IPS DF 6.9 (cell line): ENCODE results near the gene MYNN.
A peak's percentile ranks its signal among the peaks of the same experiment; 100 is the strongest.

Experiments used
- DNase-seq: peaks from one replicate; pipeline ENCODE4 v3.0.0-alpha.2; 2013; ENCODE audit warnings: low read depth, low spot score
- H3K27ac ChIP-seq: one replicate; pipeline ENCODE4 v1.5.1; 2013; ENCODE audit warnings: low read length, control low read depth
- H3K27me3 ChIP-seq: 2 replicates; pipeline ENCODE4 v1.6.1; 2013; ENCODE audit warnings: mild to moderate bottlenecking, low read length; ENCODE audit not compliant: control insufficient read depth, insufficient read depth
- H3K36me3 ChIP-seq: 2 replicates; pipeline ENCODE4 v1.6.1; 2013; ENCODE audit warnings: low read length; ENCODE audit not compliant: control insufficient read depth, insufficient read depth
- H3K4me1 ChIP-seq: 2 replicates; pipeline ENCODE4 v1.6.1; 2013; ENCODE audit warnings: low read length; ENCODE audit not compliant: control insufficient read depth, insufficient read depth
- H3K4me3 ChIP-seq: 2 replicates; pipeline ENCODE4 v1.5.1; 2013; ENCODE audit warnings: mild to moderate bottlenecking, low read length
- H3K9me3 ChIP-seq: 2 replicates; pipeline ENCODE4 v1.6.1; 2013; ENCODE audit warnings: low read length, inconsistent platforms; ENCODE audit not compliant: control insufficient read depth, insufficient read depth
- WGBS: extraction: QIAGEN DNeasy Blood & Tissue Kit; methylation state at CpG from one replicate; pipeline ENCODE4 v1.1.7; 2013; ENCODE audit warnings: mixed read lengths, missing lambda C conversion rate; ENCODE audit not compliant: insufficient read length, insufficient coverage; 5-methylcytosine and 5-hydroxymethylcytosine counted together

The MYNN gene

GRCh38 chr3:169758359-169758994 lies 14.7 kb upstream of the MYNN start:
- Histone ChIP-seq H3K4me3 (no peak overlapping the region), H3K27ac (no peak overlapping the region), H3K27me3 (no peaks in the 10 kb centered on the region), H3K36me3 (no peaks in the 10 kb centered on the region), H3K9me3 (no peaks in the 10 kb centered on the region), H3K4me1 (no peaks in the 10 kb centered on the region)
- no peak for DNase-seq
- 100% methylated on average over 1 of the region's 5 CpGs for WGBS

- no peak for DNase-seq
- H3K27ac ChIP-seq: no peak overlapping the region
- WGBS: 100% methylated on average over 1 of the region's 2 CpGs
- no peaks in the 10 kb centered on the region for H3K27me3 ChIP-seq
- H3K4me1 ChIP-seq: no peaks in the 10 kb centered on the region
- H3K9me3 ChIP-seq: no peaks in the 10 kb centered on the region
- H3K4me3 ChIP-seq: no peak overlapping the region
- no peaks in the 10 kb centered on the region for H3K36me3 ChIP-seq
These were observed 13.9 kb upstream of the MYNN start for GRCh38 chr3:169759256-169759655.

- H3K4me3 ChIP-seq: no peak overlapping the region
- no peaks in the 10 kb centered on the region for H3K4me1 ChIP-seq
- no peak overlapping the region for H3K27ac ChIP-seq
- no CpG with 5 or more reads among the region's 4 CpGs for WGBS
- no peaks in the 10 kb centered on the region for H3K27me3 ChIP-seq
- no peaks in the 10 kb centered on the region for H3K9me3 ChIP-seq
- no peaks in the 10 kb centered on the region for H3K36me3 ChIP-seq
- no peak for DNase-seq
These were observed 12.7 kb upstream of the MYNN start for GRCh38 chr3:169760479-169760878.

GRCh38 chr3:169764312-169764881 lies 8.8 kb upstream of the MYNN start:
- no peak for DNase-seq
- no peak overlapping the region for H3K27ac ChIP-seq

GRCh38 chr3:169764882-169765612 lies 8.1 kb upstream of the MYNN start, which contains the start of gene TERC:
TERC (minus strand) TSS chr3:169765060.
- Histone ChIP-seq H3K4me3 (peak within 1 kb of the TSS; percentile 95), H3K27ac (no peak within 1 kb of the TSS), H3K36me3 (no peaks in the 10 kb centered on the region), H3K4me1 (no peaks in the 10 kb centered on the region), H3K27me3 (no peaks in the 10 kb centered on the region), H3K9me3 (no peaks in the 10 kb centered on the region)
- peak; percentile 57 for DNase-seq
- WGBS: no CpG with 5 or more reads among the region's 42 CpGs

More at GRCh38 chr3:169764312-169764881, 8.8 kb upstream of the MYNN start:
- H3K4me1 ChIP-seq: no peaks in the 10 kb centered on the region
- H3K36me3 ChIP-seq: no peaks in the 10 kb centered on the region
- H3K9me3 ChIP-seq: no peaks in the 10 kb centered on the region
- no CpG with 5 or more reads among the region's 46 CpGs for WGBS
- H3K27me3 ChIP-seq: no peaks in the 10 kb centered on the region
- H3K4me3 ChIP-seq: peak overlapping the region; percentile 95

- Histone ChIP-seq H3K27me3 (no peaks in the 10 kb centered on the region), H3K4me1 (no peaks in the 10 kb centered on the region), H3K4me3 (peak within 1 kb of the TSS; percentile 55; the same call in 1 of the 2 replicates), H3K27ac (no peak within 1 kb of the TSS), H3K36me3 (no peaks in the 10 kb centered on the region), H3K9me3 (no peaks in the 10 kb centered on the region)
- WGBS: no CpG with 5 or more reads among the region's 51 CpGs
- DNase-seq: peak; percentile 45
These were observed 3.7 kb upstream of the MYNN start, which contains the start of gene ACTRT3 for GRCh38 chr3:169769287-169770181. ACTRT3 (minus strand) TSS chr3:169769561; CDS start chr3:169769520, 41 bp downstream.

- H3K9me3 ChIP-seq: no peaks in the 10 kb centered on the region
- no peak overlapping the region for H3K27ac ChIP-seq
- peak; percentile 33 for DNase-seq
- H3K36me3 ChIP-seq: no peaks in the 10 kb centered on the region
- H3K27me3 ChIP-seq: no peaks in the 10 kb centered on the region
- WGBS: no CpG with 5 or more reads among the region's 27 CpGs
- peak overlapping the region; percentile 70; the same call in 1 of the 2 replicates for H3K4me3 ChIP-seq
- H3K4me1 ChIP-seq: no peaks in the 10 kb centered on the region
These were observed 1.5 kb upstream of the MYNN start for GRCh38 chr3:169771497-169772304.

- H3K4me1 ChIP-seq: no peaks in the 10 kb centered on the region
- peak; percentile 39 for DNase-seq
- WGBS: no CpG with 5 or more reads among the region's 15 CpGs
- no peaks in the 10 kb centered on the region for H3K9me3 ChIP-seq
- H3K27ac ChIP-seq: no peak overlapping the region
- H3K4me3 ChIP-seq: peak overlapping the region; percentile 70
- no peaks in the 10 kb centered on the region for H3K27me3 ChIP-seq
- H3K36me3 ChIP-seq: no peaks in the 10 kb centered on the region
These were observed 795 bp upstream of the MYNN start for GRCh38 chr3:169772305-169772896.

- Histone ChIP-seq H3K27ac (no peak overlapping the region), H3K36me3 (no peaks in the 10 kb centered on the region; the same call in 1 of the 2 replicates), H3K4me3 (no peak overlapping the region; the same call in 1 of the 2 replicates)
These were observed 990 bp downstream of the MYNN start for GRCh38 chr3:169774186-169774585.

More at GRCh38 chr3:169774186-169774585, 990 bp downstream of the MYNN start:
- Histone ChIP-seq H3K4me1 (no peaks in the 10 kb centered on the region), H3K27me3 (no peaks in the 10 kb centered on the region), H3K9me3 (no peaks in the 10 kb centered on the region)
- DNase-seq: no peak
- no CpG with 5 or more reads among the region's 5 CpGs for WGBS
